ENCODE data around the gene AUTS2.
A peak's percentile ranks its signal among the peaks of the same experiment; 100 is the strongest.

The AUTS2 gene

DNA sequence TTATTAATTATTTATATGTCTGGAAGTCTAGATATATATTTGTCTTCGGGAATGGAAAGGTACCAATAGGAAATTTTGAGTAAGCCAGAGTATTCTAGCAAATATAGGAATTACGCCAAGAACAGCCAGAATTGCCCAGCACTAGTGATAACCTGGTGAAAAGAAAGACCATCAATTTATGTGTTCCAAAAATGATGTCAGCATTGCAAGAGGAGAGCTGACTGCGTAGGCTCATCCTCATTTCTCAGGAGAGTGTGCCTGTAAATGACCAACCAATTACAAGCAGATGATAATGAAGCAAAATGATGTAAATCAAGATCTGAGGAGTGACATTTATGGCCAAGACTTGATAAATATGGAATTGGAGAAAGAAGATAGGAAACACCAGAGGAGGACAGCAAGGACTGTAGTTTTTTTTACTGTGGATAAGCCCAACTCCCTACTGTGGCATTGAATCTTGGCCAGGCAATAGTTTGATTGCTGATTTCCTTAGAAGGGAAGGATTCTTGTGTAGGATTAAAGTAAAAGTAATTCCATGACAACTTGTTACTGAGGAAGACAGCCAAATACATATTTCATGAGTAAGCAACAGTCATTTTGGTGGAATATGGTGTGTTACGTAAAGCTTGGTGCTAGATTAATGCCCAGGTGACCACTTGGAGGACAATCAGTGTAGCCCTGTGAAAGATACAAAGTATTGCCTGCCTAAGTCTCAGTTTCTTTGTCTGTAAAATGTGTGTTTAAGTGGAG, 590.8 kb downstream of the AUTS2 start:
- no peak for DNase-seq (ENCODE audit: low read depth)

GRCh38 chr7:70189776-70190175, 591.5 kb downstream of the AUTS2 start:
- DNase-seq (ENCODE audit: low read depth), result no peak

- no peak for DNase-seq (ENCODE audit: low read depth)
These were observed 592.0 kb downstream of the AUTS2 start for GRCh38 chr7:70190281-70190680.

DNA sequence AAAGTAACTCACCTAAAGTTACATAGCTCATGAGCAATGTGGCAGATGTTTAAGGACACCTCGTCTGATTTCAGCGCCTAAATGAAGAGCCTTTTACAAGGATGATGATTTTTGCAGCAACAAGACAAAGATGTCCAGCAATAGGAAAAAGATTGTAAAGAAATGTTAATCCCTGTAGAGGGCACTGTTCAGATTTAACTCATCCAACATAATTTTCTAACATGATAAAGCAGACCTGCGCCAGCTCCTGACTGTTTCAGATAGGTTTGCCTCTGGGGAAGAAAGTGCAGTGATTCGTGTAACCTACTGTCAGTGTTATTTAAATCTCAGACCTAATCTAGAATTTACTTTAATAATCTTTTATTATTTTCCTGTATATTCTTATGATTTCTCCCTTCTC, 595.2 kb downstream of the AUTS2 start:
- peak; percentile 1 for DNase-seq (ENCODE audit: low read depth)

- peak; percentile 4 for DNase-seq (ENCODE audit: low read depth)
These were observed 610.2 kb downstream of the AUTS2 start for GRCh38 chr7:70208236-70209063.

GRCh38 chr7:70210200-70210935, 612.1 kb downstream of the AUTS2 start:
- DNase-seq (ENCODE audit: low read depth), result no peak

- DNase-seq (ENCODE audit: low read depth), result no peak
These were observed 612.6 kb downstream of the AUTS2 start for GRCh38 chr7:70210936-70211310.

DNA sequence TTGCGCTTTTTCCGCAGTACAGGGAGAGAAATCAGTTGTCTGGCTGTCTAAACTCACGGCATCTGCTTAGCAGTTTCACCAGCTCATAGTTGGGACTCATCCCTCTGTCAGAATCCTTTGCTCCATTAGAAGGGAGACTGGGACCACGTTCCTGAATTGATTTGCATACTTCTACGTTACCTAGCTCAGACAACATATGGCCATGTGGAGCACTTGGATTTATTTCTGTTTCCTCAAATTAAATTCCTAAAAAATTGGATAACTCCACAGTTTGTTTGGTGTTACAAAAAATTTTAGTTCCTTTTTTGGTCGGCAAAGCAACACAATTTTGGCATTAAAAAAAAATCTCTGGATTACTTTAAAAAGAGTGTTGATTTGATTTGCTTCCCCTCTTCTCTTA, 614.0 kb downstream of the AUTS2 start:
- DNase-seq (ENCODE audit: low read depth), result no peak

DNA sequence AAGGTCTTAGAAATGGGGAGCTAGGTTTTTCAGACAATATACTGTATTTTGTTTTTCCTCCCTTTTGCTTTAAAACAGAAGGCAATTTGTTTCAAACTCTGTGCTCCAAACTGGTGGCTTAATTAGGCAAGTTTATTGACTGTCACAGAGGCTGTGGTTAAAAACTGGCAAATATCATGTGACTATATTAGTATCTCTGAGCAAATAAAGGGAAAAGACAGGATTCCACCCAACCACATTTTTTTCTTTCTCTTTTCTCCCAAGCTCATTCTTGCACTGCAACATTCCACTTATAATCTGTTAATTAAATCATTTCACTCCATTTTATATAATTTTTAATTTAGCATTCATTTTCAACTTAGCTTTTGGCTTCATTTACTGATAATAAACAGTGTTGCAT, 615.8 kb downstream of the AUTS2 start:
- no peak for DNase-seq (ENCODE audit: low read depth)

DNA sequence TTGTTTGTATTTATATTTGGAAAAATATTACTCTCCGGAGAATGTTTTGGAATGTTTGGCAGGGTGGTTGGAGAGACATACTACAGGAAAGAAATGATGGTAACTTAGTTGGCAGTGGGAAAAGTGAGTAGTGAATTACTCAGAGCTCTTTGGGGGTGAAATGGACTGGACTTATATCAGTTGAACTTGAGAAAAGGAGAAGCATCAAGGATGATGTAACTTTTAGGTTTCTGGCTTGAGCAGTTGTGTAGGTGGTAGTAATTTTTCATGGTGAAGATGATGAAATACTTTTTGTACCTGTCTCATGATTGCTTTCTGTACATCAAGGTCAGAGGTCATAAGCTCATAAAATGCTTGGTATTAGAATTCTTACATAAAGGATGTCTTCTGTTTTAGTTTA, 617.2 kb downstream of the AUTS2 start:
- DNase-seq (ENCODE audit: low read depth), result peak; percentile 2

GRCh38 chr7:70217571-70217970, 619.3 kb downstream of the AUTS2 start:
- no peak for DNase-seq (ENCODE audit: low read depth)

GRCh38 chr7:70218006-70218405, 619.7 kb downstream of the AUTS2 start:
- DNase-seq (ENCODE audit: low read depth), result no peak

DNA sequence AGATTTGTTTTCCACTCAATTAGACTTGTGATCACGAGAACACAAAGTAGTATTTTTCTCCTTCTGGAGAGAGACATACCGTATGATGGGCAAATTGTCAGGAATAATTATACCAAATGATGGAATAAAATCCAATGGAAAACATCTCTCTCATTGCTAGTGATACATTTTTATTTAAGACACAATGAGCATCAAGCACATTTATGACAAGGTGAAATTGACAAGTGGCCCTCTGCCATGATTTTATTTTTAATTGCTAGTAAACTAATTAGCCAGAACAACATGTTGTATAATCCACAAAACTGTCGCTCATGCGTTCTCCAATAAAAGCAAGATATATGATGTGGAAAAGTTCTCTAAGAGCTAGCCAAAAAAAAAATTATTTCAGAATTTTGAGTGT, 620.8 kb downstream of the AUTS2 start:
- DNase-seq (ENCODE audit: low read depth), result no peak

- no peak for DNase-seq (ENCODE audit: low read depth)
These were observed 631.0 kb downstream of the AUTS2 start for GRCh38 chr7:70229242-70229641.

- DNase-seq (ENCODE audit: low read depth), result no peak
These were observed 632.5 kb downstream of the AUTS2 start for GRCh38 chr7:70230761-70231160.

- no peak for DNase-seq (ENCODE audit: low read depth)
These were observed 635.5 kb downstream of the AUTS2 start for GRCh38 chr7:70233776-70234175.

GRCh38 chr7:70237256-70237655, 639.0 kb downstream of the AUTS2 start:
- no peak for DNase-seq (ENCODE audit: low read depth)

DNA sequence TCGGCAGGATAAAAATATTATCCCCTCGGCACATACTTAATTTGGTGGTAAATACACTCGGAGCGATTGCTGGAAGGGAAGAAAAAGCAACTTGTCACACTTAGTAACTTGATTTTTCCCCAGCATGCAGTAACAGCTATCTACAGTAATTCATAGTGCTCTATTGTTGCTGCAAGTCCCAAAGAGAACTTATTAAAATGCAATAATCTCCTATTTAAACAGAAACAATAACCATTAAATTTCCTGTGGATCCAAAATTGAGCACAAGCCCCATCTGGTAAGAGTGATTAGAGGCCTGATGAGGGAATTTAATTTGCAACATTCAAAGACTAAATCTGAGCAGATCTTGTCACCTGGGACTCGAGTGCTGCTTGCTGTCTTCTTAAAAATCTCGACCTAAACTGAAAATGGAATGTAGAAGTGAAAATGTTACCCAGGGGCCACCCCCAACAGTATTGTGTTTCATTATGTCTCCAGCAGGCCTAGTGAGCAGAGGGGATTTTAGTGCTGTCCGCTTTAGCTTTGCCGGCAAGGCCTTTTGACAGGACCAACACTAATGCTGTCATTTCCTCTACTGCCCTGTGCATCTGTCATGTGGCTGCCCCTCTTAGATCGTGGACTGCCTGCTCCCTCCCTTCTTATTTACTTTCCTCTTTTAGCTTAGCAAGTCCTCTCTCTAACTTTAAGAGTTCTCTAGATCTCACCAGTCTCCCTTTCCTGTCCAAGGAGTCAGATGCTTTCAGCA, 639.7 kb downstream of the AUTS2 start:
- DNase-seq (ENCODE audit: low read depth), result no peak

GRCh38 chr7:70239918-70240317, 641.6 kb downstream of the AUTS2 start:
- DNase-seq (ENCODE audit: low read depth), result no peak

GRCh38 chr7:70240873-70241272, 642.6 kb downstream of the AUTS2 start:
- no peak for DNase-seq (ENCODE audit: low read depth)

DNA sequence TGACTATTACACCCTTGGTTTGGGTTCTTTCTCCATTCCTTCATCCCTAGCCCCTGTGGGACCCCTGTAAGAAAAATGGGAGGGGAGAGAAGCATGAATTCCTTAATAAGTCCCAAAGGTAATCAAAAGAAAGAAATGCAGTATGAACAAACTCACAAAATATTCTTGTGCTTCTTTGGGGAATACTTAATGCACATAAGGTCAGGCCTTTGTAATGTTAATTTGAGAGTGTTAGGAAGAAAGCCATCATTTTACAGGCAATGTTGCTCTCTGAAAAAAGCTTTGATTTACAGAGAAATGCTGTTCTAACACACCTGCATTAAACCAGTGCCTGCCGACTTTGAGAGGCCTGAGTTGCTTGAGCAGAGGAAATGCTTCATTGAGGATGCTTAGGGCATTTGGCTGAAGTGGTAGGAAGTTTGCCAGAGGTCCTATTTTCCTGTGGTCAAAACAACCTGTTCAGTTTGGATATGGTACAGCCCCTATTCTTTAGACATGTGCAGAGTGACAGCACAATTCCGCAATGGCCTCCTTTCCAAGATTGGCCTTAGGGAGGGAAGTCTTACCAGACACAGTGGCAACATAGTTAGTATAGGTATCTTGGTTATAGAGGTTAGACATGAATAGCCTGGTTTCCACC, 643.4 kb downstream of the AUTS2 start:
- DNase-seq (ENCODE audit: low read depth), result no peak

DNA sequence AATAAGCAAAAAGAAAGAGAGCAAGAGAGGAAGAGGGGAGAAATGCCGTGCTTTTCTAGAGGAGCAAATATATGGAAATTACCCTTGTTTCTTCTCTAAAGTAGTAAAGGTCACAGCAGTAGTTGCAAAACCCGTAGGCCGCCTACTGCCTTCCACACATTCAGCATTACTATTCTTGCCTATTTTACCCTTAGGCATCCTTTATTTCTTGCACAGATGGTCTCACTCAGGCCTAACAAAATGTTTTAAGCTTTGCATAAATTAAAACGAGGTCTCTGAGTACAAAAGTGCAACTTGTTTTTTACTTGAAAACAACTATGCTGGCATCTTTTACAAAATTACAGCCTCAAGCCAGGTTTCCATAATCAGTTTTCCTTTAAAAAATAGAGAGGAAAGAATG, 644.6 kb downstream of the AUTS2 start:
- DNase-seq (ENCODE audit: low read depth), result no peak

Data from amniotic epithelial cell (primary cell).